H9 (cell line): ENCODE measurements around the gene STX7. TPM values are rescaled to one million over a fixed set of nuclear protein-coding genes. Genes with fewer than 3 reads are reported as not detected.

ENCODE experiments used
- DNase-seq: peaks from one replicate; pipeline ENCODE4 v3.0.0-alpha.2; 2017
- H2AFZ ChIP-seq: one replicate; pipeline ENCODE4 v1.6.1; 2013; ENCODE audit warnings: mild to moderate bottlenecking, low read length, control low read depth, moderate library complexity
- H2AK5ac ChIP-seq: 2 replicates; pipeline ENCODE4 v1.6.1; 2013; ENCODE audit warnings: low read length, control low read depth, mixed read lengths; ENCODE audit not compliant: insufficient read length
- H2BK120ac ChIP-seq: one replicate; pipeline ENCODE4 v1.6.1; 2013; ENCODE audit warnings: low read depth, mild to moderate bottlenecking, low read length, control low read depth, inconsistent platforms; ENCODE audit not compliant: poor library complexity, severe bottlenecking
- H2BK12ac ChIP-seq: 2 replicates; pipeline ENCODE4 v1.6.1; 2013; ENCODE audit warnings: low read length, control low read depth, mixed read lengths, low read depth; ENCODE audit not compliant: insufficient read length
- H2BK15ac ChIP-seq: 2 replicates; pipeline ENCODE4 v1.6.1; 2013; ENCODE audit warnings: low read depth, low read length, control low read depth
- H2BK20ac ChIP-seq: one replicate; pipeline ENCODE4 v1.6.1; 2013; ENCODE audit warnings: low read depth, mild to moderate bottlenecking, low read length, control low read depth, inconsistent platforms; ENCODE audit not compliant: poor library complexity, severe bottlenecking
- H2BK5ac ChIP-seq: 2 replicates; pipeline ENCODE4 v1.6.1; 2013; ENCODE audit warnings: low read length, control low read depth, mixed read lengths; ENCODE audit not compliant: insufficient read length
- H3K14ac ChIP-seq: 2 replicates; pipeline ENCODE4 v1.6.1; 2013; ENCODE audit warnings: low read length, control low read depth; ENCODE audit not compliant: insufficient read depth
- H3K18ac ChIP-seq: 2 replicates; pipeline ENCODE4 v1.6.1; 2013; ENCODE audit warnings: low read depth, mild to moderate bottlenecking, mixed read lengths, low read length, control low read depth; ENCODE audit not compliant: insufficient read length
- H3K23ac ChIP-seq: 2 replicates; pipeline ENCODE4 v1.6.1; 2013; ENCODE audit warnings: low read length, control low read depth, mixed read lengths, low read depth; ENCODE audit not compliant: insufficient read length
- H3K23me2 ChIP-seq: 2 replicates; pipeline ENCODE4 v1.6.1; 2013; ENCODE audit warnings: low read depth, mild to moderate bottlenecking, mixed read lengths, low read length, control low read depth; ENCODE audit not compliant: insufficient read length, poor library complexity, severe bottlenecking
- H3K27ac ChIP-seq: 2 replicates; pipeline ENCODE4 v1.5.1; 2013; ENCODE audit warnings: low read length, control low read depth, mixed read lengths, low read depth; ENCODE audit not compliant: insufficient read length
- H3K27me3 ChIP-seq: 2 replicates; pipeline ENCODE4 v1.6.1; 2013; ENCODE audit warnings: low read length, control low read depth, inconsistent platforms; ENCODE audit not compliant: insufficient read depth
- H3K4ac ChIP-seq: 2 replicates; pipeline ENCODE4 v1.6.1; 2013; ENCODE audit warnings: low read depth, mild to moderate bottlenecking, control low read depth, inconsistent platforms, low read length, moderate library complexity
- H3K4me1 ChIP-seq: 2 replicates; pipeline ENCODE4 v1.6.1; 2013; ENCODE audit warnings: low read length, control low read depth, inconsistent platforms; ENCODE audit not compliant: insufficient read depth
- H3K4me2 ChIP-seq: 2 replicates; pipeline ENCODE4 v1.6.1; 2013; ENCODE audit warnings: low read length, control low read depth, mixed read lengths; ENCODE audit not compliant: insufficient read length, insufficient read depth
- H3K56ac ChIP-seq: 2 replicates; pipeline ENCODE4 v1.6.1; 2013; ENCODE audit warnings: low read depth, mild to moderate bottlenecking, mixed read lengths, low read length, control low read depth; ENCODE audit not compliant: insufficient read length
- H3K79me1 ChIP-seq: 2 replicates; pipeline ENCODE4 v1.6.1; 2013; ENCODE audit warnings: low read depth, mild to moderate bottlenecking, moderate library complexity, low read length, control low read depth, inconsistent platforms; ENCODE audit not compliant: insufficient read depth, poor library complexity, severe bottlenecking
- H3K79me2 ChIP-seq: 2 replicates; pipeline ENCODE4 v1.6.1; 2013; ENCODE audit warnings: low read length, control low read depth, inconsistent platforms; ENCODE audit not compliant: insufficient read depth
- H3K9ac ChIP-seq: 2 replicates; pipeline ENCODE4 v1.6.1; 2013; ENCODE audit warnings: low read length, control low read depth, mixed read lengths; ENCODE audit not compliant: insufficient read length; ENCODE audit errors: extremely low read depth
- H3K9me3 ChIP-seq: one replicate; pipeline ENCODE4 v1.6.1; 2013; ENCODE audit warnings: low read depth, low read length, inconsistent platforms; ENCODE audit not compliant: control insufficient read depth
- H3T11ph ChIP-seq: one replicate; pipeline ENCODE4 v1.6.1; 2013; ENCODE audit warnings: mild to moderate bottlenecking, low read length, control low read depth, inconsistent platforms
- H4K20me1 ChIP-seq: one replicate; pipeline ENCODE4 v1.6.1; 2013; ENCODE audit not compliant: control insufficient read depth, insufficient read length, insufficient read depth
- H4K5ac ChIP-seq: 2 replicates; pipeline ENCODE4 v1.6.1; 2013; ENCODE audit warnings: low read depth, mild to moderate bottlenecking, mixed read lengths, low read length, control low read depth; ENCODE audit not compliant: insufficient read length
- H4K8ac ChIP-seq: replicated peaks from 2 replicates; pipeline ENCODE4 v1.6.1; 2013; ENCODE audit warnings: low read length, control low read depth, mixed read lengths, low read depth; ENCODE audit not compliant: insufficient read length
- H4K91ac ChIP-seq: 2 replicates; pipeline ENCODE4 v1.6.1; 2013; ENCODE audit warnings: low read depth, mild to moderate bottlenecking, moderate library complexity, mixed read lengths, low read length, control low read depth; ENCODE audit not compliant: insufficient read length
- H3K27ac Mint-ChIP-seq, 3 experiments: 2 replicates in 2 of 3; 3 replicates in 1 of 3; pipeline ENCODE4 v1.8.0; 2020 to 2021; ENCODE audit warnings: mixed read lengths in 3 of 3, mild to moderate bottlenecking in 1 of 3, moderate library complexity in 1 of 3
- H3K27me3 Mint-ChIP-seq: 2 replicates; pipeline ENCODE4 v1.8.0; 2021; ENCODE audit warnings: low read depth, mild to moderate bottlenecking, moderate library complexity, mixed read lengths
- H3K36me3 Mint-ChIP-seq, 3 experiments: 2 replicates in 2 of 3; 3 replicates in 1 of 3; pipeline ENCODE4 v1.8.0; 2020 to 2021; ENCODE audit warnings: low read depth in 3 of 3, mixed read lengths in 3 of 3; ENCODE audit not compliant: insufficient read depth in 1 of 3
- H3K4me1 Mint-ChIP-seq, 2 experiments: 2 replicates each; pipeline ENCODE4 v1.8.0; 2020; ENCODE audit warnings: mixed read lengths in 2 of 2
- H3K4me3 Mint-ChIP-seq, 2 experiments: 2 replicates in 1 of 2; 3 replicates in 1 of 2; pipeline ENCODE4 v1.8.0; 2020 to 2021; ENCODE audit warnings: mild to moderate bottlenecking in 2 of 2, mixed read lengths in 2 of 2, moderate library complexity in 1 of 2
- H3K9me3 Mint-ChIP-seq, 2 experiments: 2 replicates in 1 of 2; 3 replicates in 1 of 2; pipeline ENCODE4 v1.8.0; 2020; ENCODE audit warnings: mild to moderate bottlenecking in 2 of 2, mixed read lengths in 2 of 2, moderate library complexity in 1 of 2
- WGBS: extraction: QIAGEN DNeasy Blood & Tissue Kit; methylation state at CpG from one replicate; pipeline ENCODE4 v1.1.7; 2013; ENCODE audit warnings: missing lambda C conversion rate, low lambda C conversion rate, mixed read lengths; ENCODE audit not compliant: insufficient read length; ENCODE audit errors: extremely low coverage; 5-methylcytosine and 5-hydroxymethylcytosine counted together
- total RNA-seq: library from RNA; stranded (reverse); gene quantifications from 2 replicates; pipeline ENCODE4 v1.2.1, GENCODE V29; 2021
- TF ChIP-seq, protein P1 (sequence below): fragments of 200-600 bp; sonication (generic); conservative IDR thresholded peaks from 3 replicates; pipeline ENCODE4 v1.8.0; 2021; ENCODE audit warnings: antibody characterized with exemption, mild to moderate bottlenecking

Gene STX7
- total RNA-seq, 1 experiment from 2014 or later = 30.0 TPM

DNA sequence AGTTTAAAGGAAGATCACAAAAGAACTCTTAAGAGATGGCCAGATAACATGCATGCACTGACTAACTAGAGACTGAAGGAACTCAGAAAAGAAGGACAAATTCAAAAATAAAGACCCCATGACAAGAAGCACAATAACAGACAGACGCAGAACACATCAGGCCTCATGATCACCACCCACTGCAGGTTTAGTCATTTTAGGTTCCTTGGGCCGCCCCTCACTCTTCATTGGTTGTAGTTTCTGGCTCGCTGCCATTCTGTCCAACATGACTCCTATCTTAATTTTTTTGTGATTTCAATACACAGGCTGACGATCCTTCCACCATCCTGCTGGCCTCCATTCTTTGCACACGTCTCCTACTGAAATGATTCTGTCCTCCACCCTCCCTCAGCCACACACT is 21.6 kb downstream of the STX7 start:
- Histone ChIP-seq H3K9me3 (no peaks in the 10 kb centered on the region), H2BK5ac (no peak overlapping the region), H2AK5ac (no peak overlapping the region), H4K8ac (no peak overlapping the region), H3K79me1 (no peaks in the 10 kb centered on the region), H2BK15ac (no peak overlapping the region), H3K14ac (no peak overlapping the region), H2BK20ac (no peak overlapping the region), H3K18ac (no peak overlapping the region), H3K27ac (no peak overlapping the region), H3K4ac (no peak overlapping the region), H3K23ac (no peak overlapping the region), H2AFZ (no peak overlapping the region), H4K91ac (no peak overlapping the region), H2BK12ac (no peak overlapping the region), H3K4me2 (no peak overlapping the region), H3K23me2 (no peaks in the 10 kb centered on the region), H4K20me1 (no peaks in the 10 kb centered on the region), H4K5ac (no peak overlapping the region), H2BK120ac (no peak overlapping the region), H3T11ph (no peak overlapping the region), H3K56ac (no peak overlapping the region), H3K4me1 (peaks cover 10% of the 10 kb centered on the region), H3K9ac (no peak overlapping the region), H3K79me2 (no peaks in the 10 kb centered on the region; the same call in 1 of the 2 replicates), H3K27me3 (no peaks in the 10 kb centered on the region)
- TF ChIP-seq, protein P1, sequence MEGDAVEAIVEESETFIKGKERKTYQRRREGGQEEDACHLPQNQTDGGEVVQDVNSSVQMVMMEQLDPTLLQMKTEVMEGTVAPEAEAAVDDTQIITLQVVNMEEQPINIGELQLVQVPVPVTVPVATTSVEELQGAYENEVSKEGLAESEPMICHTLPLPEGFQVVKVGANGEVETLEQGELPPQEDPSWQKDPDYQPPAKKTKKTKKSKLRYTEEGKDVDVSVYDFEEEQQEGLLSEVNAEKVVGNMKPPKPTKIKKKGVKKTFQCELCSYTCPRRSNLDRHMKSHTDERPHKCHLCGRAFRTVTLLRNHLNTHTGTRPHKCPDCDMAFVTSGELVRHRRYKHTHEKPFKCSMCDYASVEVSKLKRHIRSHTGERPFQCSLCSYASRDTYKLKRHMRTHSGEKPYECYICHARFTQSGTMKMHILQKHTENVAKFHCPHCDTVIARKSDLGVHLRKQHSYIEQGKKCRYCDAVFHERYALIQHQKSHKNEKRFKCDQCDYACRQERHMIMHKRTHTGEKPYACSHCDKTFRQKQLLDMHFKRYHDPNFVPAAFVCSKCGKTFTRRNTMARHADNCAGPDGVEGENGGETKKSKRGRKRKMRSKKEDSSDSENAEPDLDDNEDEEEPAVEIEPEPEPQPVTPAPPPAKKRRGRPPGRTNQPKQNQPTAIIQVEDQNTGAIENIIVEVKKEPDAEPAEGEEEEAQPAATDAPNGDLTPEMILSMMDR = no peak
- Mint-ChIP-seq H3K4me1 (no peaks in the 10 kb centered on the region; a peak in 1 of 4 replicates), H3K27ac (no peak overlapping the region), H3K27me3 (no peaks in the 10 kb centered on the region), H3K9me3 (peaks cover 0 to 2% of the 10 kb centered on the region in 2 experiments; a peak in 2 of 5 replicates), H3K4me3 (no peak overlapping the region), H3K36me3 (peaks cover 4 to 16% (median 15%) of the 10 kb centered on the region in 3 experiments; a peak in 6 of 7 replicates)
- DNase-seq = no peak
- WGBS = no CpG with 5 or more reads among the region's 5 CpGs
